GM19468 (cell line): ENCODE measurements around the gene ZBTB25.

Experiments
- ATAC-seq: cut with Tn5 transposase; IDR thresholded peaks from one replicate; pipeline ENCODE4 v1.9.1; 2021; ENCODE audit warnings: mild to moderate bottlenecking, moderate library complexity, moderate number of reproducible peaks; ENCODE audit not compliant: unreplicated experiment; ENCODE audit errors: extremely low read depth

Gene ZBTB25

DNA sequence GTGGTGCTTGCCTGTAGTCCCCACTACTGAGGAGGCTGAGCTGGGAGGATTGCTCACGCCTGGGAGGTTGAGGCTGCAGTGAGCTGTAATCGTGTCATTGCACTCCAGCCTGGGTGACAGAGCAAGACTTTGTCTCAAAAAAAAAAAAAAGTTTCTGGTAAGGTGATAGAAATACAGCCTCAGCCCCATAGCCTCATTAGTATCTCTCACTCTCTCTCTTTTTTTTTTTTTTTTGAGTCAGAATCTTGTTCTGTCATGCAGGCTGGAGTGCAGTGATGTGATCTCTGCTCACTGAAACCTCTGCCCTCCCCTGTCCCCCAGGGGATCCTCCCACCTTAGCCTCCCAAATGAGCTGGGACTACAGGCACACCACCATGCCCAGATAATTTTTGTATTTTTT is 96.3 kb downstream of the ZBTB25 start:
- ATAC-seq = no peak

- no peak for ATAC-seq
Observed at GRCh38 chr14:64405295-64405694, 98.3 kb downstream of the ZBTB25 start.

GRCh38 chr14:64401949-64402348 is 101.7 kb downstream of the ZBTB25 start:
- ATAC-seq = no peak

- ATAC-seq = no peak
Observed at GRCh38 chr14:64400829-64401459, 102.7 kb downstream of the ZBTB25 start.
